GM15510 (cell line): Measurements from ENCODE around the gene TAS1R2.

Source experiments
- POLR2A ChIP-seq: IDR thresholded peaks from 3 replicates; pipeline ENCODE4 v1.6.1; 2011; ENCODE audit warnings: borderline replicate concordance; ENCODE audit not compliant: insufficient read length; ENCODE audit errors: extremely low read depth

TAS1R2 gene

DNA sequence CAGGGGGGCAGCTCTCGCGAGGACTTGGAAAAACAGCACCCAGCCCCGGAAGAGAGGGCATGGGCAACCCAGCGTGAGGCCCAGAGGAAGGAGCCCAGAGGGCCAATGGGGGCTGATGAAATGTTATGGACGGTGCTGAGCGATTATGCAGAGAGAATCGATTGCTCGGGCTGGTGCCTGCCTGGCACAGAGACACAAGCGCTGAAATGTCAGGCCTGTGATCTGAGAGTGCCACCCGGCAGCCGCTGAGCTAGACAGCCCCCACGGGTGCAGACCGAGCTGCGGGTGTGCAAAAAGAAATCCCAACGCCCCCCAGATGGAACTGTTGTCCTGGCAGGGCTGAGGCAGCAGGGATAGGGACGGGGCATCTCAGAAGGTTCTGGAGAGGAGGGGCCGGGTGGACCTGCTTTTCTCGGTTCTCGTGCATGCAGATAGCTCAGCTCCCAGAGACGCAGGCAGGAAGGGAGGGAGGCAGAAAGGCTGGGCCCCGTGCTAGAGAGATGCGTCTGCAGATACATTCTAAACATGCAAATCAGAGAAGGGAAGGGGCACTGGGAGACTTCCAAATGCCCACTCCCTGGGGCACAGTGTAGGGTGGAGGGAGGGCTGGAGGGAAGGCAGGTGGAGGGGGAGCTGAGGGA is 41.5 kb downstream of the TAS1R2 start:
- TF ChIP-seq POLR2A = no peak

DNA sequence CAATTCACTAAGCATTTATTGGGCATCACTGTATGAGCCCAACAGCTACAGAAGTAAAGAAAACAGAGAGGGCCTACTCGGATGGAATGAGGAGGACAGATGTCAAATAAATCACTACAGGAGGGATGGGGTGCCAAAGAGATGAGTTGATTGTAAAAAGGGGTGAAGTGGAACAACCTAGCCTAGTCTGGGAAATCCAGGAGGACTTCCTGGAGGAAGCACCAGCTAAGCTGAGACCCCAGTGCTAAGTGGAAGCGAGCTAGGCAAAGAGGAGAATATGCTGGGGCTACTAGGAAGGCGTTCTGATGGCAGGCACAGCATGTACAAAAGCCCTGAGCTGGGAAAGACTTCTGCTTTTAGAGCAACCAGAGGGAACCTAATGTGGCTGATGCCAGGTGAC is 42.1 kb downstream of the TAS1R2 start:
- no peak for TF ChIP-seq POLR2A

DNA sequence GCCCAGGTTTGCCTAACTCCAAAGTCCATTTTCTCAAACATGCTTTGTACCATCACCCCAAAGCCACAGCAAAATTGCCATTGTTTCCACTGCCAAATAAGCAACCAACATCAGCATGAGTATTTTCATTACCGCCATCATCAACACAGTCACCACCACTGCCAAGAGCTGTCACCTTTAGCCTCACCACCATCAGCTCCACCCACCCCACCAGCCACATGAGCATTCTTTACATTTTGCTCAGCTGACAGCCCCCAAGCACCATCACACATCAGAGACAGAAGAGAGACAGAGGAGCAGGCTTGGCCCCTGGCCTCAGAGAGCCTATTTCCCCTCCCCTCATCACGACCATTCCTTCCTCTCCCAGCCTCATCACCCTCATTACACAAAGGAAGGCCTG is 42.7 kb downstream of the TAS1R2 start:
- TF ChIP-seq POLR2A = no peak

DNA sequence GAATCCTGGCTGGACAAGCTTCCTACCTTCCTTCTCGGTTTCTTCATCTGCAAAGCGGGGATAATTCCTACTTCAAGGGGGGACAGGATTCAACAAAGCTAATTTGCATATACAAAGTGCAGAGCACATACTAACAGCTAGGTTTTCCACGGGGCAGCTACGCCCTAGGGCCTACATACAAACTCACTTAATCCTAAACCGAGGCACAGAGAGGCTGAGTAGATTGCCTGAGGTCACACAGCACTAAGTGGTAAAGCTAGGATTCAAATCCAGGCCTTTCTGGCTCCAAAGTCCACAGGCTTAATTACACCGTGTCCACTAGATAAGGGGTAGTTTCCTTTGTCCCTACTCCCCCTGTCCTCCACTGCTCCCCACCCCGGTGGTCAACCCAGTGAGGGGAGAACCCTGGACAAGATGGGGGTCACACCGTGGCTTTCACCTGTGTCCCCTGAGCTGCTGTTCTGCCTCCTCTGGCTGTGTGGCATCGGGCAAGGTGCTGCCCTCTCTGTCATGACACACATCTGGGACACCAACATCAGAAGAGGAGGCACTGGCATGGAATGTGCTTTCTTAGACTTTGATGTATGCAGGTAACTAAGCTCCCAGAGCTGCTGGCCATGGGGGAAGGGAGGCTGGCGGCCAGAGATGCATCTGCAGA is 44.5 kb downstream of the TAS1R2 start:
- TF ChIP-seq POLR2A = no peak

DNA sequence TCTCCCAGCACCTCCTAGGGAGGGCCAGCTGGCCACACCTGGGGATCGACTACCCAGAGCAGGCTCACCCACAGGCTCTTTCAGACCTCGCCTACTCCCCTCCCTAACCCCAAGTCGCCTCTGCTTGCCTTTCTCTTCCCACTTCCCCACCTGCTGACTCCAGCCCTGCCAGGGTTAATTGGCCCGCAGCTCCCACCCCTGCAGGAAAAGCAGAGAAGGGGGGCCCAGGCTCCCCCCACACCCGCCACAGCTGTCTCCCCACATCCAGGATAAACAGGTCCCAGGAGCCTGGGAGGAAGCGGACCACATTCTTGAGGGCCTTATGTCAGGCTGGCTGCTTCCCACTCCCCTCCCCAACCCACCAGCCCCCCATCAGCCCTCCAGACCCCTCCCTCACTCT is 45.0 kb downstream of the TAS1R2 start:
- no peak for TF ChIP-seq POLR2A

DNA sequence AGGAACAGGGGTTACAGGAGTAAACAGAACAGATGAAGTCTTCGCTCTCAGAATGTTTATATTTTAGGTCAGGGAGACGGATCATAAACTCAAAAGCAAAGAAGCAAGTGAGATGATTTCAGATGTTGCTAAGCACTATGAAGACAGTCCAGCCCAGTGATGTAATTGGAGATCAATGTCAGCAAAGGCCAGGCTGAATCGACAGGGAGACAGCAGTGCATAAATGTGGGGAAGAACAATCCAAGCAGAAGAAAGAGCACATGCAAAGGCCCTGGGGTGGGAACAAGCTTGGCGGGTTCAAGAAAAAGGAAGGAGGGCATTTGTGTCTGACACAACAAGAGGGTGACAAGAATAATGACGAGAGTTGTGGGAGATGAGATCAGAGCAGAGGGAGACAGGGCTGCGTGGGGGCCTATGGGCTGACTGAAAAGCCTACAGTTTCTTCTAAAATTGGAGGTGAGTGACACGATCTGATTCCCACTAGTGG is 47.0 kb downstream of the TAS1R2 start:
- TF ChIP-seq POLR2A = no peak

DNA sequence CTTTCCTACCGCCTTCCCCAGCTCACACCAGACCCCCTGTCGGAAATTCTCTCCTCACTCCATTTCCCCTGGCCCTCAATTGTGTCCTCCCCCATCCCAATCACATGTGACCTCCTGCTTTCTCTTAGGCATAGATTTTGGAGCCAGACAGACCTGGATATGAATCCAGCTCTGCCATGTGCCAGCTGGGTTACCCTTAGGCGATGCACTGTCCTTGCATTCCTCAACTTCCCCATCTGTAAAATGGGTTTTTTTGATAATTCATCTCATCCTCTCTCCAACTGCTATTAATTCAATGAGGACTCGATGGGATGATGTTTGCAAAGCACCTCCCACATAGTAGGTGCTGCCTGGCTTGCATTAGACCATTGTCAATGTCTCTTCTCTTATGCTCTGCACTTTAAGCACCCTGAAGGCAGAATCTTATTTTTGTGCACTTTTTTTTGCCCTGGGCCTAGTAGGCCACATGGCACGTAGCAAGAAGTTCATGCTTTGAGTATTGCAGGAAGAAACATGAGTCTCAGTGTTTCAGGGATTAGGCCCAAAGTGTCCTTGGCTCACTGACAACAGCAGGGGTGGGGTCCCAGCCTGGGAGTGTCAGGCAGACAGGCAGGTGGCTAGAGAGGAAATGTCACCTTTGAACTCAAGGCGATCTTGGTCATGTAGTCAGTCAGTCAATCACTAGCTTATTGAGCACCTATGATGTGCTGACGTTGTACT is 47.6 kb downstream of the TAS1R2 start:
- no peak for TF ChIP-seq POLR2A

DNA sequence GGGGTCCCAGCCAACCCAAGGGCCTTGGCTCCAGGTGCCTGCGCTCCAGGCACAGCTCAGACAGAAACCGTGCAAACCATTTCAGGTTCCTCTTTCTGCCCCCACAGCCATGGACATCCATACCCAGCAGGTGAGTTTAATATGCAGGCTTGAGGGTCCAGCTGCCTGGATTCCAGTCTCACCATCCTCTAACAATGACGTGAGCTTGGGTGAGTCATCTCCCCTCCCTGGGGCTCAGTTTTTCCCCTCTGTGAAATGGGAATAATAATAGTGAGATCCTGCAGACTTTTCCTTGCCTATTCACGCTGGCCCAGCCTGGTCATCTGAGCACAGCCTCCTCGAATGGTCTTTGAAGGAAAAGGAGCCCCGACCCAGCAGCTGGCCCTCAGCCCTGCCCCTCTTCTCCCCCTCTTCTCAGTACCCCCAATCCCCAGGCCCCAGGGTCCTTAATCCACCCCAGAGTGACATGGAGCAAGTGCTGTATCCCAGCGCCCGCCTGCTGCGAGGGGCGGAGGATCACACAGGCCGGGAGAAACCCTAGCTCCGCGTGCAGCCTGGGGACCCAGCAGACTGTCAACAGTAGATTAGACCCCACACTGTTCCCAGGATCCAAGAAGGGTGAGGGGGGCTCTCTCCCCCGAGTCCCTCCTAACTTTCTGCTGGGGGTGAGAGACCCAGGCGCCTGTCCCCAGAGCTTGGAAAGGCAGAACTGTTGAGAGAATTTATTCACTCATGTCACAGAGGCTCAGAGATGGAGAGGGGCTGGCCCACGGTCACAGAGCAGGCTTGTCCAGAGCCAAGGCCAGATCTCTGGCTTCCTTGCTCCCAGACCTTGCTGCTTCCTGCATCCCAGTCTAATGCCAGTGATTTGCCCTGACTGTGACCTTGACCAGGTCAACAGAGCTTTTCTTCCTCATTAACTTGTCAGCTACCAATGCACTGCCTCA is 49.2 kb downstream of the TAS1R2 start:
- TF ChIP-seq POLR2A = no peak

DNA sequence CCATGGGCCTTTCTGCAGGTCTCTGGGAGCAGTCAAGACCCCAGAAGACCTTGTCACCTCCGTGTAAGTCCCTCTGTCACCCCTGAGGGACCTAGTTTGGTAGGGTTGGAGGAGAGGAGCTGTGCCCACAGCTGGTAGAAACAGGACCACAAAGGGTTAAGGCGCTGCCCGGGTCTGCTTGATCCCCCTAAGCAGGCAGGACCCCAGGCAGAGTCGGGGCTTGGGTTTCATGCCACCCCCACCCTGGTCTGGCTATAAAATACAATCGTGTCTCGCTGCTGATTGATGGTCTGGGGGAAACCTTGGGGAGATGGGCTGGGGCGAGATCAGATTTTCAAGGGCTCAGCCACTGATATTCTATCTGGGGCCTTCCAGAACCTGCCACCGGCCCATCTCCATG is 50.9 kb downstream of the TAS1R2 start:
- no peak for TF ChIP-seq POLR2A

DNA sequence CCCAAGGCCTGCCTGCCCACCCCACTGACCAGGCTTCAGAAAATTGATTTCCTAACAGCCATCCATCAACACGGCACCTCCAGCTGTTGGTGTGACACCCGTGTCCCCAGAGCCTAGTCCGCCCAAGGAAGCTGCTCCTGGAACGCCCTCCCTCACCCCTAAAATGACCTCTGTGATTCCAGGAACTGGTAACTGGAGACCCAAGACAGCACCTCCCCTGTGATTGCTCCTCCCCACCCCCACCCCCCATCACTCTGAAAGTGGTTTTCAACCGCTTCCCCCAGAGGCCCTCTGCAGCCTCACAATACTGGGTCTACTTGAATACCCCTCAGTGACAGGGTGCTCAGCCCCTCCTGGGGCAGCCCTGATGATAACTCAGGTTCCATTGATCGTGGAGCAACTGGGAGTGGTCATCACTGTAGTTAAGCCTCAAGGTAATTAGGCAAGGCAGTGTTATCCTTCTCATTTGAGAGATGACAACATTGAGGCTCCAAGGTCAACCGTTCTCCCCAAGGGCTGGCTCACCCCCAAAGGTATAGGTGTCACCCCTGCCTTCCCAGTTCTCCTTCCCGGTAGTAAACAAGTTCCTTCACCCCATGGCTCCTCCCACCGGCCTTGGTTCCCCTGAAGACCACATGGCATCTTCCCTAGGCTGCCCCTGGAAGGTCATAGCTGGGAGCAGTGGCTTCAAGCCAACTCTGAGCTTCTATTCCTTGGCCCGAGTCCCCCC is 52.0 kb downstream of the TAS1R2 start:
- TF ChIP-seq POLR2A = no peak

DNA sequence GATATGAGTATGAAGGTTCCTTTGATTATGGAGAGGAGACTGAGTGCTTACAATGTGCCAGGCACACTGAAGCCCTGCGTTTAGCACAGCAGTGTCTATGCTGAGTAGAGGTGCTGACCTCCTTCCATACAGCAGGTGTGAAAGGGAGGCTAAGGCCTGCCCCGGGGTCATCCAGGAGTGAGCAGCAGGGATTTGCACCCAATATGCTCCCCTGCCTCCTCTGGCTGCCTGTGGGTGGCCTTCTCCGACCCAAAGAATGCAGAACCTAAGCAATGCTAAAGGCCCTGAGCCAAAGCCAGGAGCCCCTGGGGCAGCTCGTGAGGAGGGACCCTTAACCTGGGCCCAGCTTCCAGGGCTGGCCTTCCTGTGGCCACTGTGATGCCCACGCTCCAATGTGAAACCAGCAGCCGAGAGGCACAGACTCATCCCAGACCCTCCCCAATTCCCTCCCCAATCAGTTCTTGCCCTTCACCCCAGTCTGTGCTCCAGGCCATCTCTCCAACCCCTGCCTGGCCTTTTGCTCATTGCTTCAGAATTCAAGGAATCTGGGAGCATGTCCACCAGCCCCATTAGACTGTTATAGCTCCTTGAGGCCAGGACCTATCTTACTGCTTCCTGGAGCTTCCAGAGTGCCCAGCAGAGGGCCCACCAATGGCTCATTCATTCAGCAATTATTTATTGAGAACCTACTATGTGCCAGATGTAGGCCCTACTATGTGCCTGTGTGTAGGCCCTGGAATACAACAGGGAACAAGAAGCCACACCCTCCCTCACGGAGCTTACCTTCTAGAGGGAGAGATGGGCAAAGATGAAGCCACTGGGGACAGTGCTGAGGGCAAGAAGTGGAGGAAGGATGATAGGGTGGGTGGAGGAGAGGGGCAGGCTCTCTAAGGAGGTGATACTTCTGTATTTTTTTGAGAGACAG is 53.3 kb downstream of the TAS1R2 start:
- no peak for TF ChIP-seq POLR2A

DNA sequence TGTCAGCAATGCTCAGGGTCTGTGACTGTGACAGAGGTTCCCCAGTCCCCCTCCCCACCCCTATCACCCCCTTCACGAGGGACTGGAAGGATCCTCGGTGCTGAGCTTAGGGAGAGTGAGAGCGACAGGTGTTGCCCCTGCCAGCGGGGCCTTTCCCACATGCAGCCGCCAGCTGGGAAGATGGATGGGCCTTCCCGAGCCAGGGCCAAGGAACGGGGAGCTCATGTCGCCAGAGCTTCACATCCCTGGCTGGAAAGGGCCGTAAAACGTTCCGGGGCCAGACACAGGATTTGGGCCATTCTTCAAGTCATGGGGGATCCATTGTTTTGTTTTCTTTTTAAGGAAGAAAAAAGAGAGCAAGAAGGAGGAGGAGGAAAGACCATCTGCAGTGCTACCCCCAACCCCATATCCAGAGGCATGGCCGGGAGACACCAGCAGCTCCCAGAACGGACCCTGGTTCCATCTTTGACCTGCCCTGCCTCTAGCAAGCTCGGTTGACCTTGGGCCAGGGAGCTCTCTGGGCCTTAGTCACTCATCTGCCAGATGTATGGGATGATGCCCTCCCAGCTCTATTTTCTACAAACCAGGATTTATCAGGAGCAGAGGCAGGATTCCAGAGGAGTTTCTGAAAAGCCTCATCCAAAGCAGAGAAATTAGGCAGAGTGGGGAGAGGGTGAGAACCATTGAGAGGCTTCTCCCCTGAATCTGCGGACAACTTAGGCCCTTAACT is 54.1 kb downstream of the TAS1R2 start:
- no peak for TF ChIP-seq POLR2A
